Stimulated activated CD4-positive, alpha-beta T cell treated with anti-CD3 and anti-CD28 coated beads, Interleukin-2, amount 100 ng/mL, for 48 hours (primary cell): ENCODE data around the gene TMEM273.

ENCODE experiments used
- DNase-seq, 2 donors: peaks; one replicate each; pipeline ENCODE4 v3.0.0-alpha.2; 2020

The TMEM273 gene, protein sequence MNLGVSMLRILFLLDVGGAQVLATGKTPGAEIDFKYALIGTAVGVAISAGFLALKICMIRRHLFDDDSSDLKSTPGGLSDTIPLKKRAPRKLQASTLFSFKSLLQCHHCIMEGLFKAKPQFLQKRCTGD

GRCh38 chr10:49187950-49188761 is at the start of gene TMEM273:
Gene TMEM273 (minus strand): TSS chr10:49188391. CDS start chr10:49188336, 55 bp downstream.
- no peak for DNase-seq

DNA sequence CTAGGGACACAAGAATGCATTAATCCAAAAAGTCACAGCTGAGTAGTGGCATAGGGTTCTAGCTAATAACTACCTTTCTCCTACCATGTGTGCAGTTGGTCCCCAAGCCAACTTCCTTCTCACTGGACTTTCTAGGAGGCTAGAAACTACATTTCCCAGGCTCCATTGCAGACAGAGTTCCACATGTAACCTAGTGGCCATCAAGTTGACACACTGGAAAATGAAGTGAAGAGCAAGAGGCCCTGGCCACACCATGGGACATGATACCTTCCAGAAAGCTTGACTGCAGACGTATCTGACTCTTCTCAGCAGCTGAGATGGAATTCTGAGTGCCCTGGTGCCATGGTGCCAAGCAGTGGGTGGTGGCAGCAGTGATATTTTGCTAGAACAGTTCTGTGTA is 49.8 kb upstream of the TMEM273 start:
- DNase-seq: no peak

DNA sequence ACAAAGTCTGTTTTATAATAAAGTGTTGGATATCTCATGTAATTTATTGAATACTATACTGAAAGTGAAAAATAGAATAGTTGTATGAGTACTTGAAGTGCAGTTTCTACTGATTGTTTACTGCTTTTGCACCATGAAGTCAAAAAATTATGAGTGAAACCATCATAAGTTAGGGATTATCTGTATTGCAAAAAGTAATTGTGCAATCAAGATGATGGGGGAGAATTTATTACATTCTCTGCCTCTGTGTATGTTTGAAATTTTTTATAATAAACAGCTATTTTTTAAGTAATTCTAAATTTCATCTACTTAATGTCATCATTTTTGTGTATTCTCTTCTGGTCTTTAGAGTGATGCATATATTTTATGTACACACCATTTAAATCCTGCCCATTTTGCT is 47.2 kb upstream of the TMEM273 start:
- DNase-seq: no peak

DNA sequence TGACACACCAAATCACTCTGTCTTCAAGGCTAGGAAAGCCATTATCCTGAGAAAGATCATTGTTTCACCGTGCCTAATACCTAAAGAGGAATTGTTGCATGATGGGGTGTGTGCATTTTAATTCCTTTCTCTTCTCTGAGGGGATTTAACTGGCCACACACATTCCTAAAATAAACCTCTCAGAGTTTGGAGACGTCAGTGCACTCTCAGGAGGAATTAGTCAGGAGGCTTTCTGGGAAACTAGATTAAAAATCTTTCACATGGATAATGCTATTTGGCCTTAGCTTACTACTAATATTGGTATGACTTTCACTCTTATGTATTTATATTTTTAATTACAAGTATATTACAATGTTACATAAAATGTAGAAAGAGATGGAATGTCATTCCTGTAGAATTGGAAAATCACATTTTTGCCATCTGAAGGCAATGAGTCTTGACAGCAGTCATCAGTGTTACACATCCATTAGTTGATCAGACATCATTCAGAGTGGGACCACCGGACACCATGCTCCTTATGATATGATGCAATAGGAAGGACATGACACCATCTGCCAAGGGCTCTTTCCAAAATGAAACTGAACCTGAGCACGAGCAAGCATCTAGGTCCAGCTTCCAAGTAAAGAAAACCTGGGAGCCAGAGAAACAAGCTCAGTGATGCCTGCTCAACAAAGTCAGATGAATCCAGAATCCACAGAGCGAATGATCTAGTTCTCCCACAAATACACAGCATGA is 43.1 kb upstream of the TMEM273 start:
- DNase-seq: no peak

DNA sequence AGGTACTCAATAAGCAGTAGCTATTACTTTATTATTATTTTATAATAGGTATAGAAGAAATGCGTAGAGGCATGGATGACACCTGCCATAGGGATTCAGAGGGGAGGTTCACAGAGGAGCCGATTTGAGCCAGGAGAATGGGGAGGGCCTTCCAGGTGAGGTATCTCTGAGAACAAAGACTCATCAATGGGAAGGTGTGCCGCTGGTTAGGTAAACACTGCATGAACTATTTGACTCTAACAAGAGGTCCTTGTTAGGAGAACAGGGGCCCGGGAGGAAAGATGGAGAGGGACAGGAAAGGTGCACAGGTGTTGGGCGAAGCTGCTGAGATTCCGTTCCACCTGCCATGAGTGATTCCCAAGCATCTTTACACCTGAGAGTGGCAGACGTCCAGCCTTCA is 41.8 kb upstream of the TMEM273 start:
- no peak for DNase-seq

- DNase-seq: no peak
Observed at GRCh38 chr10:49228677-49229076, 40.5 kb upstream of the TMEM273 start.

DNA sequence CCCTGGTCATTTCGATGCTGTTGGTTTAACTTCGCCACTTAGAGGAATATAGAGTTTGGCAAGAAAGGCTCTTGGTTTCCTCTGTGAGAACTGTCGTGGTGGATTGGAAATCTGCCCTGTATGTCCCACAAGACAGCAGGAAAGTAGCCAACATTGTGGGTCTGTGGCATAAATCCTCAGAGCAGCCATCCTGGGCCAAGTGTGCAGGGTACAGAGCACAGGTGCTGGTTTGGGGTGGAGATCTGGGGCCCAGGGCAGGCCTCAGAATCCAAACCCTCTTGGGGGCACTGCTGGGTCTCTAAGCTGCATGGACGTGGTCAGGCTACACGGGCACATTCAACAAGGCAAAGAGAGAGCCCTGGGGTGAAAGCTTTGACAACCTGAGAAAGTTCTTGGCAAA is 39.2 kb upstream of the TMEM273 start:
- DNase-seq: no peak

GRCh38 chr10:49226594-49226993 is 38.4 kb upstream of the TMEM273 start:
- no peak for DNase-seq

- DNase-seq: no peak
Observed at GRCh38 chr10:49225218-49225876, 37.2 kb upstream of the TMEM273 start.

DNA sequence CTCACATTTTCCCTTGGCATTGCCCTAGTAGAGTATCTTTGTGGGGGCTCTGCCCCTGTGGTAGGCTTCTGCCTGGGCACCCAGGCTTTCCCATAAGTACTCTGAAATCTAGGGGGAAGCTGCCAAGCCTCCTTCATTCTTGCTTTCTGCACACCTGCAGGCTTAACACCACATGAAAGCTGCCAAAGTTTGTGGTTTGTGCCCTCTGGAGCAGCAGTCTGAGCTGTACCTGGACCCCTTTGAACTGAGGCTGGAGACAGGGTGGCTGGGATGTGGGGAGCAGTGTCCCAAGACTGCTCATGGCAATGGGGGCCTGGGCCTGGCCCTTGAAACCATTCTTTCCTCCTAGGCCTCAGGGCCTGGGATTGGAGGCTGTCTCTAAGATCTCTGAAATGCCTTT is 35.0 kb upstream of the TMEM273 start:
- no peak for DNase-seq

DNA sequence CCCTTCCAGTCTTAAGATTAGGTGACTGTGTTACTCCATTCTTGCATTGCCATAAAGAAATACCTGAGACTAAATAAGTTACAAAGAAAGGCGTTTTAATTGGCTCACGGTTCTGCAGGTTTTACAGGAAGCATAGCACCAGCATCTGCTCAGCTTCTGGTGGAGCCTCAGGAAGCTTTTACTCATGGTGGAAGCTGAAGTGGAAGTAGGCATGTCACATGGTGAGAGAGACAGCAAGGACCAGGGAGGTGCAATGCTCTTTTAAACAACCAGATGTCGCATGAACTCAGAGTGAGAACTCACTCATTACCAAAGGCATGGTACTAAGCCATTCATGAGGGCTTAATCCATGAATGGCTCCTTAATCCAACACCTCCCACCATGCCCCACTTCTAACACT is 34.0 kb upstream of the TMEM273 start:
- no peak for DNase-seq

DNA sequence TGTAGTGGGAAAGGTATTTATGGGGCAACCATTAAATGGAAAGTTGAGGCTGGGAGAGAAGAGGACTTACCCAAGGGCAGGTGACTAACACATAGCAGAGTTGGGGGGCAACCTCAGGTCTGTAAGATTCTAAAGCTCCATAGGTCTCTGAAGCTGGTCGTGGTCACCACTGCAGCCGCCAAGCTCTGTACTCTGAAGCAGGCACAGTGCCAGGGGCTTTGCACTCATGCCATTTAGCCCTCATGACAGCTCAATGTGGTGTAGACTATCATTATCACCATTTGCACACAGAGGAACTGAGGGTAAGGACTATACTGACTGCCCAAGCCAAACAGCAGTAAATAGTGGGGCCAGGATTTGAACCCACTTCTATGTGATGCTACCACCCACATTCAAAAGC is 32.5 kb upstream of the TMEM273 start:
- DNase-seq: no peak

- DNase-seq: no peak
Observed at GRCh38 chr10:49220031-49220430, 31.8 kb upstream of the TMEM273 start.

- no peak for DNase-seq
Observed at GRCh38 chr10:49219248-49219647, 31.1 kb upstream of the TMEM273 start.

DNA sequence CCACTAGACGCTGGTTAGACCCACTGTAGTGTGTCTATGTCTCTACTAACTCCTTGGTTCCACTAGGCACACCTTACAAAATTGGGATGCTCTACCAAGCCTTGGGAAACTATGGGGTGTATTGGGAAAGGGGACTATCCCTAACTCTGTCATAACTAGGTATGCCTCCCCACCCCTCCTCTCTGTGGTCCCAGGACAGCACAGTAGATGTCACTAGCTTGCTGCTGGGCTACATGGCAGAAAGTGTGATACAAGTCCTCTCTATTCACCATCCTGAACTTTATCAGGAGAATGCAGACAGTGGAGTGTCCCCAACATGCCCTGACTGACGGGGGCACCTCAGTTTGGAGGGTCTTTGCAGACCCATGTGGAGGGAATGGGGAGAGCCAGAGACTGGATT is 30.3 kb upstream of the TMEM273 start:
- DNase-seq: no peak

GRCh38 chr10:49217645-49218044 is 29.5 kb upstream of the TMEM273 start:
- DNase-seq: no peak

GRCh38 chr10:49213211-49213610 is 25.0 kb upstream of the TMEM273 start:
- no peak for DNase-seq

- no peak for DNase-seq
Observed at GRCh38 chr10:49212783-49213182, 24.6 kb upstream of the TMEM273 start.

GRCh38 chr10:49212076-49212475 is 23.9 kb upstream of the TMEM273 start:
- no peak for DNase-seq

DNA sequence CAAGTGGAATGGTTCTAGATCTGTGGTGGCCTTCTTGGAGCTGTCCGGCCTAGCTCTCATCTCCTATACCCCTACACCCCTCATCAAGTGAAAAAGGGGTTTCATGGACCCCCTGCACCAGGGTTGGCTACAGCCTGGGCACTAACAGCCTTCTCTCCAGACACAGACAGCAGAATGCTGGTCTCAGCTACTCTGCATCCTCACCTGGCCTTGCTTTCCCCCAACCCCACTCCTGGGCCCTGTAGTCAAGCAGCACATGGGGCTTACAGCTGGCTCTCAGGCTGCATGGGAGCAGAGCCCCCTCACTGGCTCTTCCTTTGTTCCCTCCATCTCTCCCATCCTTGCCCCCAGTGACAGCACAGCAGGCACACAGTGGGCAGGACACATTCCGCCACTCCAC is 20.8 kb upstream of the TMEM273 start:
- DNase-seq: no peak

DNA sequence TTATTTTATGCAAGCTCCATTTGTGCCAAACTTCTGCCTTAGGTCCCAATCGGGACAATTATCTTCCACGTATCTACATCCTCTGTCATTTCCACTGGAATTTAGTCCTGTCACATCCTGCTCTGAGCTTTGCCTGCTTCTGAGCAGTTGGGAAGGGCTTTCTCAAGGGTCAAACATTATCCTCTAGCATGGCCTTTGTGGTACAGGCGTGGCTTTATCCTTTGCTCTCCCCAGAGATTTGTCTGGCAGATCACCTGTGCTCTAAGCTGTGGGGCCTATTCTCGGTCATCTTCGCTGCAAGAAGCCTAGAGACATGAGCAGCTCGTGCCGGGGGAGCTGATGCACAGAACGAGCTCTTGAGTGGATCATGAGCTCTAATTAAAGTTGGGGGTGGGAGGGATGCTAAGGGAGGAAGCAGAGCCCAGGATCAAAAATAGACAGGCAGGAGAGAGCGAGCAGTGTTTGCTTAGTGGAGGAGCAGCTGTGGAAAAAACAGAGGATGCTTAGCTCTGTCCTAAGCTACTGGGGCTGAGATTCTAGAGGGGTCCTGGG is 19.8 kb upstream of the TMEM273 start:
- no peak for DNase-seq

GRCh38 chr10:49207113-49207512 is 18.9 kb upstream of the TMEM273 start:
- no peak for DNase-seq

- DNase-seq: no peak
Observed at GRCh38 chr10:49205206-49205605, 17.0 kb upstream of the TMEM273 start.
